PFSK-1 (cell line): ENCODE data around the gene GNAZ.

Source experiments
- FOXP2 ChIP-seq: optimal IDR thresholded peaks from 2 replicates; pipeline ENCODE3; 2011; ENCODE audit warnings: borderline replicate concordance, control low read depth, inconsistent platforms; ENCODE audit not compliant: insufficient read depth; ENCODE audit errors: extremely low read length, extremely low read depth
- POLR2AphosphoS5 ChIP-seq: IDR thresholded peaks from 2 replicates; pipeline ENCODE4 v1.6.1; 2012; ENCODE audit warnings: low read depth, mild to moderate bottlenecking, control low read depth, low read length, moderate library complexity
- SIN3A ChIP-seq: IDR thresholded peaks from 2 replicates; pipeline ENCODE4 v1.6.1; 2012; ENCODE audit warnings: mild to moderate bottlenecking, low read length, moderate library complexity, borderline replicate concordance; ENCODE audit not compliant: insufficient read depth
- TAF1 ChIP-seq: IDR thresholded peaks from 2 replicates; pipeline ENCODE4 v1.6.1; 2012; ENCODE audit warnings: low read length, control low read depth, borderline replicate concordance; ENCODE audit not compliant: insufficient read depth
- TF ChIP-seq, protein P1 (sequence below), 2 experiments: IDR thresholded peaks; 2 replicates each; pipeline versions ENCODE4 v1.6.1 to v1.8.0; 2011 to 2012; ENCODE audit warnings: low read depth in 2 of 2, low read length in 2 of 2, control low read depth in 1 of 2, inconsistent platforms in 1 of 2, mild to moderate bottlenecking in 1 of 2, moderate library complexity in 1 of 2; ENCODE audit not compliant: insufficient read depth in 1 of 2

GNAZ gene

GRCh38 chr22:23086263-23086662 lies 15.9 kb downstream of the GNAZ start:
- TF ChIP-seq TAF1 (no peak), FOXP2 (no peak), SIN3A (no peak), POLR2AphosphoS5 (no peak)
- TF ChIP-seq, protein P1, sequence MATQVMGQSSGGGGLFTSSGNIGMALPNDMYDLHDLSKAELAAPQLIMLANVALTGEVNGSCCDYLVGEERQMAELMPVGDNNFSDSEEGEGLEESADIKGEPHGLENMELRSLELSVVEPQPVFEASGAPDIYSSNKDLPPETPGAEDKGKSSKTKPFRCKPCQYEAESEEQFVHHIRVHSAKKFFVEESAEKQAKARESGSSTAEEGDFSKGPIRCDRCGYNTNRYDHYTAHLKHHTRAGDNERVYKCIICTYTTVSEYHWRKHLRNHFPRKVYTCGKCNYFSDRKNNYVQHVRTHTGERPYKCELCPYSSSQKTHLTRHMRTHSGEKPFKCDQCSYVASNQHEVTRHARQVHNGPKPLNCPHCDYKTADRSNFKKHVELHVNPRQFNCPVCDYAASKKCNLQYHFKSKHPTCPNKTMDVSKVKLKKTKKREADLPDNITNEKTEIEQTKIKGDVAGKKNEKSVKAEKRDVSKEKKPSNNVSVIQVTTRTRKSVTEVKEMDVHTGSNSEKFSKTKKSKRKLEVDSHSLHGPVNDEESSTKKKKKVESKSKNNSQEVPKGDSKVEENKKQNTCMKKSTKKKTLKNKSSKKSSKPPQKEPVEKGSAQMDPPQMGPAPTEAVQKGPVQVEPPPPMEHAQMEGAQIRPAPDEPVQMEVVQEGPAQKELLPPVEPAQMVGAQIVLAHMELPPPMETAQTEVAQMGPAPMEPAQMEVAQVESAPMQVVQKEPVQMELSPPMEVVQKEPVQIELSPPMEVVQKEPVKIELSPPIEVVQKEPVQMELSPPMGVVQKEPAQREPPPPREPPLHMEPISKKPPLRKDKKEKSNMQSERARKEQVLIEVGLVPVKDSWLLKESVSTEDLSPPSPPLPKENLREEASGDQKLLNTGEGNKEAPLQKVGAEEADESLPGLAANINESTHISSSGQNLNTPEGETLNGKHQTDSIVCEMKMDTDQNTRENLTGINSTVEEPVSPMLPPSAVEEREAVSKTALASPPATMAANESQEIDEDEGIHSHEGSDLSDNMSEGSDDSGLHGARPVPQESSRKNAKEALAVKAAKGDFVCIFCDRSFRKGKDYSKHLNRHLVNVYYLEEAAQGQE (IDR thresholded peaks at IDR 0.05; ENCODE audit: insufficient read depth in 1 of 2, low read depth in 2 of 2, low read length in 2 of 2) = no peak

GRCh38 chr22:23086787-23087186 lies 16.5 kb downstream of the GNAZ start:
- TF ChIP-seq FOXP2 (no peak), SIN3A (no peak), TAF1 (no peak), POLR2AphosphoS5 (no peak)
- TF ChIP-seq, protein P1 (IDR thresholded peaks at IDR 0.05; ENCODE audit: insufficient read depth in 1 of 2, low read depth in 2 of 2, low read length in 2 of 2) = no peak

DNA sequence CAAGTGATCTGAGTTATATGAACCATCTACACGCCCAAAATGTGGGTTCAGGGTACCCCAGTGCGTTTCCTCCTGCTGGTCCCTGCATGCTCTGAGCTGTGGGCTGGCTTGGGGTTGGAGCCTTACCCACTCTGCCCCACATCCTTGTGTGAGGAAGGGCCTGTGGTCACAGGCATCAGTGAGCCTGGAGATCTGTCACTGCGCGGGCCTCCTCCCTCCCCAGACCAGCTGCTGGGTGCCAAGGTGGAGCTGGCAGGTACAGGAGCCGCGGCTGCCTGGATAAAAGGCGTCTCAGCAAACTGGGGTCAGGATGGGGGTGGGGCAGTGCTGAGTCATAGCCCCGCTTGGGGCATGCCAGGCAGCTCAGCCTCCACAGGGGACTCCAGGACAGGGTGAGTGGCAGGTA lies 17.9 kb downstream of the GNAZ start:
- TF ChIP-seq SIN3A (no peak), FOXP2 (no peak), TAF1 (no peak), POLR2AphosphoS5 (no peak)
- TF ChIP-seq, protein P1 (IDR thresholded peaks at IDR 0.05; ENCODE audit: insufficient read depth in 1 of 2, low read depth in 2 of 2, low read length in 2 of 2) = no peak

- TF ChIP-seq TAF1 (no peak), FOXP2 (no peak), SIN3A (no peak), POLR2AphosphoS5 (no peak)
- TF ChIP-seq, protein P1 (IDR thresholded peaks at IDR 0.05; ENCODE audit: insufficient read depth in 1 of 2, low read depth in 2 of 2, low read length in 2 of 2) = no peak
These were observed 18.7 kb downstream of the GNAZ start for GRCh38 chr22:23089010-23089409.

- TF ChIP-seq TAF1 (no peak), FOXP2 (no peak), SIN3A (no peak), POLR2AphosphoS5 (no peak)
- TF ChIP-seq, protein P1 (IDR thresholded peaks at IDR 0.05; ENCODE audit: insufficient read depth in 1 of 2, low read depth in 2 of 2, low read length in 2 of 2) = no peak
These were observed 19.5 kb downstream of the GNAZ start for GRCh38 chr22:23089633-23090456.
